Esophagus squamous epithelium (tissue), 5 donors: ENCODE results near the gene DOK4. TPM values are rescaled to one million over a fixed set of nuclear protein-coding genes. Genes with fewer than 3 reads are reported as not detected.
A peak's percentile ranks its signal among the peaks of the same experiment; 100 is the strongest.

Experiments used
- DNase-seq: peaks from one replicate; lab custom pipeline; 2025; lab: John Stamatoyannopoulos, UW
- H3K27ac ChIP-seq, 4 donors: fragments of 200-600 bp; sonication (generic); one replicate each; pipeline ENCODE4 v1.5.1; 2016 to 2019; ENCODE audit warnings: mild to moderate bottlenecking in 1 of 4
- H3K27me3 ChIP-seq, 4 donors: fragments of 200-600 bp; sonication (generic); 1 replicate in 3 of 4; 2 replicates in 1 of 4; pipeline versions ENCODE4 v1.5.1 to v1.6.0; 2017 to 2021; ENCODE audit warnings: antibody characterized with exemption in 1 of 4
- H3K36me3 ChIP-seq, 3 donors: fragments of 200-600 bp; sonication (generic); one replicate each; pipeline ENCODE4 v1.5.1; 2016 to 2019
- H3K4me1 ChIP-seq, 3 donors: fragments of 200-600 bp; sonication (generic); one replicate each; pipeline ENCODE4 v1.5.1; 2017 to 2019
- H3K4me3 ChIP-seq, 4 donors: fragments of 200-600 bp; sonication (generic); 1 replicate in 3 of 4; 2 replicates in 1 of 4; pipeline ENCODE4 v1.5.1; 2016 to 2019; ENCODE audit warnings: mild to moderate bottlenecking in 2 of 4, moderate library complexity in 1 of 4
- H3K9me3 ChIP-seq, 3 donors: fragments of 200-600 bp; sonication (generic); one replicate each; pipeline ENCODE4 v1.5.1; 2016 to 2019
- CTCF ChIP-seq, 6 experiments: fragments of 450-650 bp in 4 of 6; fragments of 200-600 bp in 2 of 6; sonication (generic) in 2 of 6; IDR thresholded peaks; one replicate each; pipeline ENCODE4 v1.5.1; 2016 to 2019; ENCODE audit warnings: antibody characterized with exemption in 6 of 6, mild to moderate bottlenecking in 4 of 6, moderate library complexity in 4 of 6
- POLR2A ChIP-seq, 4 donors: fragments of 450-650 bp; IDR thresholded peaks; one replicate each; pipeline ENCODE4 v1.6.1; 2017; ENCODE audit warnings: antibody characterized with exemption in 4 of 4, mild to moderate bottlenecking in 4 of 4, moderate library complexity in 3 of 4
- WGBS, 2 donors: methylation state at CpG; one replicate each; pipeline ENCODE4 v1.1.5; 2018; 5-methylcytosine and 5-hydroxymethylcytosine counted together
- intact Hi-C: fragments of 100-400 bp; cut with DNase I; formaldehyde crosslinking; loops from one replicate; pipeline ENCODE4 v1.15.0; 2022
- total RNA-seq, 4 donors: library from RNA; depleted of rRNA; stranded (reverse); fragments of >200 nt; gene quantifications; one replicate each; pipeline ENCODE4 v1.1.0, GENCODE V29; 2016
- donor health status: DM: yes; HTN: yes; CAD: no.

Gene DOK4
- total RNA-seq, 4 donors from 2014 or later, result 20.7 to 42.7 (median 28.8) TPM

GRCh38 chr16:57516773-57517172 is 30.5 kb upstream of the DOK4 start:
- H3K36me3 ChIP-seq, result peaks cover 0 to 65% (median 6%) of the 10 kb centered on the region in 3 donors
- intact Hi-C loops, result no loop called here
- no peak for DNase-seq

DNA sequence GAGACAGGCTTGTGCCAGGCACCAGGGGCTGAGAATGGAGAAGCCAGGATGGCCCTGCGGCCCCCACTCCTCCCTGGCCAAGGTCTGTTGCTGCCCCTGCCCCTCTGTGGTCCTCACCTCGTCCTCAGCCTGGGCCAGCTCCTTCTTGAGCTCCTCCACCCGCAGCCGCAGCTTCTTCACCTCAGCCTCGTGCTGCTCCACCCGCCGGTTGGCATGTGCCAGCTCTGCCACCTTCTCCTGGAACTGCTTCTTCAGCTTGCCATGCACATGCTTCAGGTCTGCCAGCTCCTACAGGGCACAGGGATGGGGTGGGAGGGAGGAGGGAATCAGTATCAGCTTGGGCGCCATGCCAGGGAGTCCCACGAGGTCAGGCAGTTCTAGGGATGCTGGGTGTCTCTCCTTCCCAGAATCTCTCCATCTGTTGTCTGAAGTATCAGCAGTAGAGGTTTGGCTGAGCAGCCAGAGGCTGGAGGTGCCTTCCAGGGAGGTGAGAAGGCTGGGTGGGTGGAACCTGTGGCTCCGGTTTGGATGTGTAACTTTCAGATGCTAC is 30.0 kb upstream of the DOK4 start:
- Histone ChIP-seq H3K27me3 (no peaks in the 10 kb centered on the region), H3K36me3 (peaks cover 0 to 67% (median 6%) of the 10 kb centered on the region in 3 donors), H3K9me3 (no peaks in the 10 kb centered on the region), H3K4me1 (peaks cover 3 to 15% (median 5%) of the 10 kb centered on the region in 3 donors), H3K4me3 (no peak overlapping the region), H3K27ac (no peak overlapping the region)
- DNase-seq, result no peak
- intact Hi-C loops, result no loop called here
- TF ChIP-seq POLR2A (IDR thresholded peaks at IDR 0.05) (no peak), CTCF (IDR thresholded peaks at IDR 0.05) (no peak)
- 80 to 89% methylated on average over 8 to 9 of the region's 10 CpGs for WGBS, 2 donors

More at GRCh38 chr16:57516773-57517172, 30.5 kb upstream of the DOK4 start:
- TF ChIP-seq CTCF (IDR thresholded peaks at IDR 0.05) (no peak), POLR2A (IDR thresholded peaks at IDR 0.05) (no peak)
- Histone ChIP-seq H3K9me3 (no peaks in the 10 kb centered on the region), H3K27ac (no peak overlapping the region), H3K27me3 (no peaks in the 10 kb centered on the region), H3K4me3 (no peak overlapping the region), H3K4me1 (peaks cover 3 to 15% (median 5%) of the 10 kb centered on the region in 3 donors)
- WGBS, 2 donors, result 90 to 91% methylated on average over 2 to 3 of the region's 3 CpGs

- Histone ChIP-seq H3K27me3 (no peaks in the 10 kb centered on the region), H3K36me3 (peaks cover 0 to 67% (median 6%) of the 10 kb centered on the region in 3 donors), H3K4me3 (no peak overlapping the region), H3K9me3 (no peaks in the 10 kb centered on the region), H3K27ac (peak overlapping the region in 2 of 4 donors; percentile 9 to 38), H3K4me1 (peaks cover 1 to 15% (median 3%) of the 10 kb centered on the region in 3 donors)
- DNase-seq, result no peak
- 89 to 94% methylated on average over 10 to 23 of the region's 23 CpGs for WGBS, 2 donors
- intact Hi-C loops, result no loop called here
- no peak for TF ChIP-seq CTCF (IDR thresholded peaks at IDR 0.05)
These were observed 28.7 kb upstream of the DOK4 start for GRCh38 chr16:57514791-57515600.

- Histone ChIP-seq H3K4me1 (peaks cover 0 to 9% (median 0%) of the 10 kb centered on the region in 3 donors), H3K9me3 (no peaks in the 10 kb centered on the region), H3K4me3 (no peak overlapping the region), H3K27ac (peak overlapping the region in 2 of 4 donors; percentile 9 to 38), H3K36me3 (peaks cover 0 to 67% (median 6%) of the 10 kb centered on the region in 3 donors), H3K27me3 (no peaks in the 10 kb centered on the region)
- WGBS, 2 donors, result 79 to 96% methylated on average over 4 of the region's 4 CpGs
- DNase-seq, result no peak
- intact Hi-C loops, result no loop called here
- TF ChIP-seq CTCF (IDR thresholded peaks at IDR 0.05) (no peak), POLR2A (IDR thresholded peaks at IDR 0.05) (no peak)
These were observed 28.1 kb upstream of the DOK4 start for GRCh38 chr16:57514371-57514770.
